ENCODE measurements around the gene MARK2.

Gene MARK2

DNA sequence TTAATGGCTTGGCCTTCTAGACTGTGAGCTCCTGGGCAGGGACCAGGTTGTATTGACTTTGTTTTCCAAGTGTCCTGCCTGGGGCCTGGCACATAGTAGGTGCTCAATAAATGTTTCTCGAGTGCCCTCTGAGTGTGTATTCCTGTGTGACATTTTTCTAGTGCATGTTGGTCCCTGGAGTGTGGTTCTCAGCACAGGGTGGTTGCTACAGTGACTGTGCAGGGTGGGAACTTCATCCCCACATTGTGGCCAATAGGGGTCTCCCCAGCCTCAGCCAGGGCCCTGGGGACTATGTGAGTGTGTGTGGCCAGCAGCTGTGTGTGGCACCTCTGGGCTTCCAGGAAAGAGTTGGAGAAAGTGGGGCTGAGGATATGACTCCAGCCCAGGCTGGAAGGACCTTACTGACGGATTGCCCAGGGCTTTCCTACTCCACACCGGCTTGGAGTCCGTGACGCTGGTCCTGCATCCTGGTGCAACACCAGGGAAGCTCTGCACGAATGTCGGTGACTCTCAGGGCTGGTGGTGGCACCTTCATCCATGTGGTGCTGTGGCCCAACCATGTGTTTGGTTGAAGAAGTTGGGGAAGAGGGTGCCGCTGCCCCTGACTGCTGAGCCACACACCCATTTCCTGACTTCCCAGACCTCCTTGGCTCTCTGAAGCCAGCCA lies 9.0 kb upstream of the MARK2 start:
- no peak for DNase-seq (ENCODE audit: low read depth, low spot score)

DNA sequence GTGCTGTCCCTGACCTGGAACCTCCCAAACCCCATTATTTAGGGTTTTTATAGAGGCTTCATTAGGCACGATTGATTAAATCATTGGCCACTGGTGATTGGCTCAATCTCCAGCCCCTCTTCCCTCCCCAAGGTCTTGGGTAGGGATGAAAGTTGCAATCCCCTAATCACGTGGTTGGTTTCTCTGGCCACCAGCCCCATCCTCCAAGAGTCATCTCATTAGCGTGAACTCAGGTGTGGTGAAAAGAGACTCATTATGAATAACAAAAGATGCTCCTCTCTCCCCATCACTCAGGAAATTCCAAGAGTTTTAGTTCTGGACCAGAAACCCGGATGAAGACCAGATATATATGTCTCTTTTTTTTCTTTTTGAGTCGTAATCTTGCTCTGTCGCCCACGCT lies 7.6 kb upstream of the MARK2 start:
- DNase-seq (ENCODE audit: low read depth, low spot score), result no peak

- no peak for DNase-seq (ENCODE audit: low read depth, low spot score)
Observed at GRCh38 chr11:63832336-63832735, 6.6 kb upstream of the MARK2 start.

DNA sequence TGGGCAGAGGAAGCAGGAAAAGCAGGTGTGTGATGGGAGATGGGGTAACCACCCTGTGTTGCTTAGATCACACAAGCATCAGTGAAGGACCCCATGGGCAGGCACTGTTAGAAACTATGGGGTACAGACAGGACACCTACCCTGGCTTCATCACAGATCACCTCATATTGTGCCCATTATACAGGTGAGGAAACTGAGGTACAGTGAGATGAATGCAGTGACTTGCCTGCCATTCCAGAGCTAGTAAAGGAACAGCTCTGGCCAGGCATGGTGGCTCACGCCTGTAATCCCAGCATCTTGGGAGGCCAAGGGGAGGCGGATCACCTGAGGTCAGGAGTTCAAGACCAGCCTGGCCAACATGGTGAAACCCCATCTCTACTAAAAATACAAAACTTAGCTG lies 5.9 kb upstream of the MARK2 start:
- no peak for DNase-seq (ENCODE audit: low read depth, low spot score)

DNA sequence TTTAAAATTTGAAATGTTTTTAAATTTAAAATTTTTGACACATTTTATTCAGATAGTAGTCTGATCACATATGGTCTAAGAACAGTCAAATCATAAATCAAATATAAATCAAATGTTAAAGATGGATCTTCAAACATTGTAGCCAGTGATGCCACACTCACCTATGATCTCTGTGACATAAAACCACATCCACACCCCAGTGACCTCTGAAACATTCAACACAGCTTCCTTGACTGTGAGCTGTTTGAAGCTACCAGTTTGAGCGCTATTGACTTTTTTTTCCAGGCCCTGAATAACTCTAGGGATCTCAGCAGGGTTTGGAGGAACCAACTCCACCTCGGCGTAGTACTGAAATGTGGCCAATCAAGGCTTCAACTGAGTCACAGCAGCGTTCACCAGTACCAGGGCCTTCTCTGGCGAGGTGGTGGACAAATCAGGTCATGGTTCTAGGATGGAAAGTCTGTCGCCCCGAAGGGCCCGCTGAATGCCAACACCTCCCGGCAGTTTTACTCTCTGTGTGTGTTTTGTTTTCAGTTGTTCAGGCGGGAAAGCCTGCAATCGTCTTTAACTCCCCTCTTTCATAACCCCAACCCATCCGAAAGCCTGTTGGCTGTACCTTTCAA lies 4.3 kb upstream of the MARK2 start:
- no peak for DNase-seq (ENCODE audit: low read depth, low spot score)

GRCh38 chr11:63835158-63835545 lies 3.8 kb upstream of the MARK2 start:
- DNase-seq (ENCODE audit: low read depth, low spot score), result no peak

- DNase-seq (ENCODE audit: low read depth, low spot score), result no peak
Observed at GRCh38 chr11:63837027-63837688, 1.8 kb upstream of the MARK2 start.

- no peak for DNase-seq (ENCODE audit: low read depth, low spot score)
Observed at GRCh38 chr11:63837739-63838138, 1.2 kb upstream of the MARK2 start.

GRCh38 chr11:63838150-63838677 lies 696 bp upstream of the MARK2 start:
- DNase-seq (ENCODE audit: low read depth, low spot score), result no peak

- no peak for DNase-seq (ENCODE audit: low read depth, low spot score)
Observed at GRCh38 chr11:63839508-63840355, 822 bp downstream of the MARK2 start.

DNA sequence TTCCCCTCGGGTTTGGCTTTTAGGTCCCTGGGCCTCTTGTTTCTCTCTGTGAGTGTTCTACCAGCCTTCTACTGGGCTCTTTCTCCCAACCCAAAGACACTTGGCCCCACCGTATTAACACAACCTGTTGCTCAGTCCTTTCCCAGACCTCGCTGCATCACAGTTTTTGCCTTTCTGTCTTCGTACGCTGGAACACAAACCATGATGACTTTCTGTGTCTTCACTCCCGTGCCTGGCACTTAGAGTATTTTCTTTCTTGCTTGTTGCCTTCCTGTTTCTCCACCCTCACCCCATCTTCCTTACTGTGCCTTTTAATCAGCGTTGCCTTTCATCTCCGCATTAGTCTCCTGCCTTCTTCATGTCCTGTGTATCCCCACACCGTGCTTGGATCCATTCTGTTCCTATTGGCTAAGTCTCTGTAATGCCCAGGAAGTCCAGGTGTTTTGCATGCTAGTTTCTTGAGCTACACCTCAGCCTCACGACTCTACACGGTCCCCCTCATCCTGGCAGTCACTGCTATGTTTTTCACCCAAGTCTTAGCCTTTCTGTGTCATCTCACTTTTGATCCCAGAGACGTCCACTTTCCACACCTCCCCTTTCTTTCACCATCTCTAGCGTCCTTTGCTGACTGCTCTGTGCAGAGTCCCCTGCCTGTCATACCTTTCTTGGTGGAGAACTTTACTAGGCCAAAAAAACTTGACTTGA lies 1.6 kb downstream of the MARK2 start:
- DNase-seq (ENCODE audit: low read depth, low spot score), result no peak

- no peak for DNase-seq (ENCODE audit: low read depth, low spot score)
Observed at GRCh38 chr11:63841554-63841953, 2.6 kb downstream of the MARK2 start.

- no peak for DNase-seq (ENCODE audit: low read depth, low spot score)
Observed at GRCh38 chr11:63843041-63843440, 4.1 kb downstream of the MARK2 start.

DNA sequence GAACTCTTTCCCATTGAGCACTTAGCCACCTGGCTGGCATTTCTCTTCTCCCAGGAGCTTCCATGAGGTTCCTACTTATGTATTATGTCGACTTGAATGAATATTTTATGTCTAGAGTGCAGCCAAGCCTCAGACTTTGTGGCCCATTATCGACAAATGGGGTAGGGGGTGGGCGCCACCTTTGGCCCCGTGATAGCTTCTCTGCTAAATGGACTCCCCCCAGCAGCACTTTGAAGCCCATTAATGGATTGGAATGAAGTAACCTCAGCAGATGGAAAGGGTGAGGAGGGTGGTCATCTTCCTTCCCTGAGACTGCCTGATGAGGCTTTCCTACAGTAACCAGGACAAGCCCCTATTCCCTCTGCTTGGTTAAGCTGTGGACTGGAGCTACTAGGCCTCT lies 5.9 kb downstream of the MARK2 start:
- DNase-seq (ENCODE audit: low read depth, low spot score), result no peak

- no peak for DNase-seq (ENCODE audit: low read depth, low spot score)
Observed at GRCh38 chr11:63845303-63845702, 6.4 kb downstream of the MARK2 start.

DNA sequence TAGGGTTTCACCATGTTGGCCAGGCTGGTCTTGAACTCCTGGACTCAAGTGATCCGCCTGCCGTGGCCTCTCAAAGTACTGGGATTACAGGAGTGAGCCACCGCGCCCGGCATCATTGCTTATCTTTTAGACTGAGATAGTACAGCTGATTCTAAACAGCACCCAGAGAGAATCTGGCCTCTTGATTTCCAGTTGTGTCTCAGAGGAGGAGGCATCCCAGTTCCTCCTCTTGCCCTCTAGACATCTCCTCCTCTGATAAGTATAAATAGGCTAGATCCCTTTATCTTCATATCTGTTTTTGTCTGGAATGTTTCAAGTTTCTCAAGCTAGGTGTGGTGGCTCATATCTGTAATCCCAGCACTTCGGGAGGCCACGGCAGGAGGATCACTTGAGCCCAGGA lies 7.0 kb downstream of the MARK2 start:
- DNase-seq (ENCODE audit: low read depth, low spot score), result no peak

DNA sequence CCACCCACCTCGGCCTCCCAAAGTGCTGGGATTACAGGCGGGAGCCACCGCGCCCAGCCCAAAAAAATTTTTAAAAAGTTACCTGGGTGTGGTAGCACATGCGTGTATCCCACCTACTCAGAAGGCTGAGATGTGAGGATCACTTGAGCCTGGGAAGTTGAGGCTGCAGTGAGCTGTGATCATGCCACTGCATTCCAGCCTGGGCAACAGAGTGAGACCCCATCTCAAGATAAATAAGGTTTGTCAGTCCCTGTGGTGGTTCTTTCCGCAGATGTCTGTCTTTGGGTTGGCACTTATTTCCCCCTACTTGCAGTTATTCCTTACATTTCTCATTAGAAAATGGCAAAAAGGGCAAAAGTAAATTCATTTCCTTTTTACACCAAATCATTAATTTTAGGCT lies 8.0 kb downstream of the MARK2 start:
- DNase-seq (ENCODE audit: low read depth, low spot score), result no peak

- DNase-seq (ENCODE audit: low read depth, low spot score), result no peak
Observed at GRCh38 chr11:63847363-63847762, 8.5 kb downstream of the MARK2 start.

DNA sequence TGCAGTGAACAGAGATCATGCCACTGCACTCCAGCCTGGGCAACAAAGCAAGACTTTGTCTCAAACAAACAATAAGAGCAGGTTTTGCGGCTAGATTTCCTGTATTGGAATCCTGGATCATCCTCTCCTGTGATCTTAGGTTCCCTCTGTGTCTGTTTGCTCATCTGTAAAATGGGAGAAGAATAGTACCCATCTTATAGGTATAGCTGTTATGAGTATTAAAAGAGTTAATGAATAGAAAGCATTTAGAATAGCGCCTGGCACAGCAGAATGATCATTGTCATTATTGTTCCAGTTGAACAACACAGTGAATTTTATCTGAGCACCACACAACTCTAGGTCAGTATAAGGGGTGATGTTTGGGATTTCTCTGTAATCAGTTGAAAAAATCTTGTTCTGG lies 10.8 kb downstream of the MARK2 start:
- no peak for DNase-seq (ENCODE audit: low read depth, low spot score)

DNA sequence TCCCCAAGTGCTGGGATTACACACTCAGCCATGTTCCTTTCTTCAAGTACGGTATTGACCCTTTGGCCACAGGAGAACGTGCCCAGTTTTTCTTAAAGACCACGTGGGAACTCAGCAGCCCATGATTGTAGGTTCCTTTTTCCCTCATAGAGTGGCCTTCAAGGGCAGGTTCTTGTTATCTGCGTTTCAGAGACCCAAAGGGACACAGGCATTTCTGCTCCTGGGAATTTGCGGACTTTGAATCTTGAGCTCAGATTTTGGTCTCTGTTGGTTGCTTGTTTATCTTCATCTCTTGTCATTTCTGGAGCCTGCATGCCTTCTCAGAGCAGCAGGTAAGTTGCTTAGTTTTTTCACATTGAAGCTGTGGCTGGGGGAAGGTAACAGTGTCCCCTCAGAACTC lies 12.0 kb downstream of the MARK2 start:
- no peak for DNase-seq (ENCODE audit: low read depth, low spot score)

- DNase-seq (ENCODE audit: low read depth, low spot score), result no peak
Observed at GRCh38 chr11:63851364-63851763, 12.5 kb downstream of the MARK2 start.
